Muscle of back (tissue), 13 donors: Measurements from ENCODE around the gene SOX14. TPM values are rescaled to one million over a fixed set of nuclear protein-coding genes. Genes with fewer than 3 reads are reported as not detected.

Experiments
- DNase-seq, 3 donors: peaks; one replicate each; pipeline versions ENCODE4 v3.0.0 to v3.0.0-alpha.2; 2013
- long read RNA-seq, 9 donors: transcript quantifications; one replicate each; lab custom pipeline, GENCODE V29; 2026
- polyA plus RNA-seq, 10 donors: library from polyadenylated mRNA; unstranded; fragments of 120-200 nt; gene quantifications; one replicate each; pipeline ENCODE4 v1.2.1, GENCODE V29; 2013; ENCODE audit not compliant: insufficient read length in 10 of 10

SOX14 gene
- polyA plus RNA-seq: not detected
- long read RNA-seq, donor 1: 0 reads
- long read RNA-seq, donor 2: 0 reads
- long read RNA-seq, donor 3: 0 reads
- long read RNA-seq, donor 4: 0 reads
- long read RNA-seq, donor 5: 0 reads
- long read RNA-seq, donor 6: 0 reads
- long read RNA-seq, donor 7: 0 reads
- long read RNA-seq, donor 8: 0 reads
- long read RNA-seq, donor 9: 0 reads

DNA sequence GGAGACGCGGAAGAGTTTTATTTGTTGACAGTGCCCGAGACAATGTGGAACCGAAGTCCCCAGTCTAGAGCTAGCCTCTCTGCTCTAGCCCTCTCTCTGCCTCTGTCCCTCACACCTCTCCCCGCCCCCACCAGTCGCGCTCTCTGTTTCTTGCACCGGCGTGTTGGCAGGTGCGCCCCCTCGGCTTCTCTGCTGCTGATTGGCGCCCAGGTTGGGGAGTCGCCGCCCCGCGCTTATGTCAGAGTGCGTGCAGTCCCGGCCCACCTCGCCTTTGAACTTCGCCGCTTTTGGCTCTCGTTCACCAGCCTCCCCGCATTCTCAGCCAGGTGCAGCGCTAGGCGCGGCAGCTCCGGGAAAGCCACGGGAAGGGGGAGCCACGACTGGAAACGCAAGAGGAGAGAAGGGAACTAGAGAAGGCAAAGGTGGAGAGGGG is at the start of gene SOX14:
Gene SOX14, plus strand, starts transcription at position 315 of the 433 bp plus-strand sequence. CDS start 470 bp downstream, outside the sequence.
- DNase-seq: no peak

DNA sequence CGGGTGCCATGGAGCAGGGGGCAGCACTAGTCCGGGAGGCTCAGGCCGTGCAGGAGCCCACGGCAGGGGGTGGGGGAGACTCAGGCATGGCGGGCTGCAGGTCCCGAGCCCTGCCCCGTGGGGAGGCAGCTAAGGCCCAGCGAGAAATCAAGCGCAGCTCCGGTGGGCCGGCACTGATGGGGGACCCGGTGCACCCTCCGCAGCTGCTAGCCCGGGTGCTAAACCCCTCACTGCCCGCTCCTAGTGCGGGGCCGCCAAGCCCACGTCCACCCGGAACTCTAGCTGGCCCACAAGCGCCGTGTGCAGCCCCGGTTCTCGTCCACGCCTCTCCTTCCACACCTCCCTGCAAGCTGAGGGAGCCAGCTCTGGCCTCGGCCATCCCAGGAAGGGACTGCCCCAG is 49.6 kb upstream of the SOX14 start:
- DNase-seq: no peak

DNA sequence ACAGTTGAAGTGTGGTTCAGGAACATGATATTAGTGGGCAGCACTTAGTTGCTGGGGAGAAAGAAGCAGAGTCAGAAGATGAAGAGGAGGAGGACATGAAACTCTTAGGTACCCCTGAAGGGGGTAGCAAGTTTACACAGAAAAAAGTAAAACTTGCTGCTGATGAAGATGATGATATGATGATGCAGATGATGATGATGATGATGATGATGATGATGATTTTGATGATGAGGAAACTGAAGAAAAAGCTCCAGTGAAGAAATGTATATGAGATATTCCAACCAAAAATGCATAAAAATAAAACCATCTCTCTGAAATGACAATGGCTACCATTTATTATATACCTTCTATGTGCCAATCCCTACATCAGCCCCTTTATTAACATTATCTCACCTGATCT is 39.9 kb upstream of the SOX14 start:
- no peak for DNase-seq

DNA sequence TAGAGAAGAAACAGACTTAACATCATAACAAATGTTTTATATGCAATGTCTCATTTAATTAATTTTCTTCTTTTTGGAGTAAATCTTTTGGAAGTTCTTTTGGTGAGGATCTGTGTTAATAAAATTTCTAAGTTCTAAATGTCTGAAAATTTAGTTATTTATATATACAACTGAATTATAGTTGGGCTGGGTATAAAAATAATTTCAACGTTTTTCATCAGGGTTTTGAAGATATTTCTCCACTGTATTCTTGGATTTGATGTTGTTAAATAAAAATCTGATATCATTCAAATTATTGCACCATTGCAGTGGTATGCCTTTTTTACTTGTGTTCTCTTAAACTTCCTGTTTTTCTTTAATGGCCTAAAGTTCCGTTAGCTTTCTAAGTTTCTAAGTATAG is 26.9 kb upstream of the SOX14 start:
- DNase-seq: no peak

DNA sequence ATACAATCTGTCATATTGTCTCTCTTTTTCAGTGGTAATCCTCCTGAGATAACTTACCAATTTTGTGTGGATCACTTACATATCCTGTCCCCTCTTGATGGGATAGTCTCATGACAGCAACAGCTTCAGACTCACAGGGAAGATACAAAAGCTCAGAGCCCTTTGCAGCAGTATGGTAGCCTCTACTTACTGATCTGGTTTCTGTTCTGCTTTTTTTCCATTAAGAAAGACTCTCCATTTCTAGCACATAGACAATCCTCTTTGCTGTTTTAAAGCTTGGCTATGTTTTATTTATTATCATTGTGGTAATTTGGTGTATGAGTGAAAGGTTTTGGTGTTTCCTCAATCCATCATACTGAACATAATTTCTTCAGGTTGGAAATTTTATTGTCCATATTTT is 25.4 kb upstream of the SOX14 start:
- no peak for DNase-seq

DNA sequence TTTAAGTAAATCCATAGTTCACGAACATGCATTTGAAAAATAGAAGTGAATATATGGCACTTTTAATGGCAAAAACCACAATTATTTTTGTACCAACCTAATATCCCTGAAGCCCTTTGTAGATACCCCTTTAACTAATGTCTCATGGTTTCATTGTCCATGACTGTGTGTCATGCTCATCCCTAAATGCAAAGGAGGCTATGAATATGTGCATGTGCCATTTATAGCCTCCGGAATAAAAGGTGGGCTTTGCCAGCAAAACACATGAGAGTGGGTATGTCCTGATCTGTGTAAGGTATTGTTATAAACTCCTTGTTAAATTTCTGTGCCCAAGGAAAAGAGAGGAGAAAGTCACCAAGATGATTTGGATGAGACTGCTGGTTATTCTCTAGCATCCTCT is 20.5 kb upstream of the SOX14 start:
- no peak for DNase-seq

DNA sequence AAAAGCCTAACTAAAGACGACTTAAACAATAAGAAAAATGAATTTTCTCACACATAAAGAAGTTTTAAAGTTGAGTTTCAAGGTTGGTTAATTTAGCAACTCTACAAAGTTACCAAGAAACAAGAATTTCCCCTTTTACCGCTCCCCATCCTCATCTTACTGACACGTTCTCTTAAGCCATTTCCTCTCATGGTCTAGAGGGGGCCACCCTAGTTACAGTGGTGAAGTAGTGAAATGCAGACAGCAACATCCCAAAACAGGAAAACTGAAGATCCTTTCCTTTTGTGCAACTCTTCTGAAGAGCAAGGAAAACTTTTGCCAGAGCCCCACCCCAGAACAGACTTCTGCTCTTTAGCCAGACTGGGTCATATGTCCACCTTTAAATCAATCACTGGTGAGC is 17.3 kb upstream of the SOX14 start:
- no peak for DNase-seq

DNA sequence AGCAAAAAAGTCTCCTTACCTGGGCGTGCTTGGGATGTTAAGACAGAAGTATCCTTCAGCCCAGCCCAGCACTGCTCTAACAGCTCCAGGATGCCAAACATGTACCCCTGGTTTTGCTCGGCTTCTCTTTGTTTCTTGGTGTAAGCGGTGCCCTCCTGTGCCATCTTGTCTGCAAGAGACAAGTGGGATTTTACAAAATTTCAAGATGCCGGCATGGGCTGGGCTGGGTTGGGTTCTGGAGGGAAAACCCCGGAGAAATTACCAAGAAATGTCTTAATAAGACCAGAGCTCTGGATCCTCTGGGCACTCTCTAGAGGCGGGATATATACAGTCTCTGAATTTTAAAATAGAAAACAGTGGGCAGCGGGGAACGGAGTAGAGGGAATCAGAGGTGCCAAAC is 4.6 kb upstream of the SOX14 start:
- no peak for DNase-seq

DNA sequence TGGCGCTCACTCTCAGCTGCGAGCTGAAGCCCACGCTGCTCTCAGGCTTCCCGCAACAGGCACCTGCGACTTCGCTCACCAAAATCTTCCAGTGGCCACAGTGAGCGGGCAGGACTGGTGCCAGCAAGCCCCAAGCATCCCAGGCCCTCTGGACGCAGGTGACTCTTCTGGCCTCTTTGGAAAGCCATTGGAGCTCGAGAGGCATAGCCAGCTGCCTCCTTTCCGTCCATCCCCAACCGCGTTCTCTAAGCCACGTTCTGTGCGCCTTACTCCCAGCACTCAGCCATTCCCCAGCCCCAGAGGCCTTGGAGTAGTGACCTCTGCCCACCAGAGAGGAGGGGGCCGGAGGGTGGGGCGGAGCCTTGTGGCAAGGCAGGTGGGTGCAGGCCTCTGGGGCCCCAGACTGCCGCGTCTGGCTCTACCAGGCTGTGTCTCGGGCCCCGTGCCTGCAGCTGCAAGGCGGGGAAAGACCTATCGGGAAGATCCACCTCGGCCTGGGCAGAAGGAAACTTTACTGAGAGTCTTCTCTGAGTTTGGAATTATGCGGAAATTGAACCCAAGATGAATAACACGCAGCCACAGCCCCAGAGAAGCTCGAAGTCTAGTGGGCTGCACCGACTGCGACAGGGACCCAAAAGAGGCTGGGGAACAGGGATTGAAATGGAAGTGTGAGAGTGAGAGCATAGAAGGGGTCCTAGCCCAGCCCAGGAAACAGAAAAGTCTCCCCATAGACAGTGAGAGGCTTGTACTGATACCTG is 3.6 kb upstream of the SOX14 start:
- no peak for DNase-seq

DNA sequence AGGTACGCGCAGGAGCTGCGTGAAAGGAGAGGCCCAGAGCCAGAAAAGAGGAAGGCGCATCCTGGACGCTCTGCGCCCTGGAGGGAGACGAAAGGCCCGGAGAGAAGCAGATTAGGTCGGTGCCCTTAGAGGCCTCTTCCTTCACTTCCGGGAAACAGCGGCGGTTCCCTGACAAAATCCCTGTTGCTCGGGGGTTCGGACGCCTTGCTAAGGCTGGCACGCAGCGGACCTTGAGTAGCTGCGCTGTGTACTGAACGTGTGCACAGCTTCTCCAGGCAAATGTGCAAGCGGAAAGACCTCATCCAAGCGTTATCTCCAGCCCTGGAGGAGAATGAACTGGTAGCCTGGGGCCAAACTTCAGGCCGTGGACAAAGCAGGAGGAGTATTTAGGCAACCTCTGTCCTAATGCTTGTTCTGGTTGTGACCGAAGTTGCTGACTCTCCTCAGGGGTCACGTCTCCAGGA is 3.0 kb upstream of the SOX14 start:
- no peak for DNase-seq

DNA sequence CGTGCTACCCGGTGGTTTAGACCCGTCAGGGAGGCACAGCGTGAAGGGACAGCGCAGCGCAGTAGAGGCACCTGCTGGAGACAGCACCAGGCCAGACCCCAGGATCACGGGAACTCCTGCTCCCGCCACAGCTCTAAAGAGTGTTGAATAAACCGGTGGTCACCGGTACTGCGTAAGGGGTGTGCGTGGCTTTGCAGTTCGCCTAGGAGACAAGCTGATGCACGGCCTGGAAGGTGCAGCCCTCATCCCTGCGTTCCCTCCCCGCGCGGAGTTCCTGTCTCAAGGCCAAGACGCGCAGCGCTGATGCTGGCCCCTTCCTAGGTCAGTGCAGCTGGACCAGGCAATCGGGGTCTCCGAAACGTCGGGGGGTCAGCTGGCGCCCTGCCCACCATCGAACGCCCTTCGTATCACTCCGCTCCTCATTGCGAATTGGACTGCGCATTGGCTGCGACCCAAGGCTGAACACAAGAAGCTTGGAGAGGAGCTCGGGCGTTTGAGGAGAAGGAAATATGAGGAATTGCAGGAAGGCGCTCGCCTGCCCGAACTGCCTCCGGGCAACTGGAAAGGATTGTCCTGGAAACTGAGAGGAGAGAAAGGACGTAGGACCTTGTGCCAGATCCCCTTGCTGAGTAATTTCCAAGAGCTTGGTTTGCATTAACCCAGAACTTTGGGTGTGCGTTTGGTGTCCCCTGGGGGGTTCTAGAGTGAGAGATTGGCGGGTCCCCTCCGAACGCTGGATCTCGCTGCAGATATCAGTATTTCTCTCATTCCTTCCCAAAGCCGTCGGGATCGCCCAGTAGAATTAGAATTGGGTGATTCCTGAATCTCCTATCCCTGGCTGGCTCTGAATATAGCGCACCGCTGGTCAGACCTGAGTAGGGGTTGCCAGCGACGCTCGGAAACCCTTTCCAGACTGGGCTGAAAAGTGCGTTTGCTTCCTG is 2.3 kb upstream of the SOX14 start:
- no peak for DNase-seq

DNA sequence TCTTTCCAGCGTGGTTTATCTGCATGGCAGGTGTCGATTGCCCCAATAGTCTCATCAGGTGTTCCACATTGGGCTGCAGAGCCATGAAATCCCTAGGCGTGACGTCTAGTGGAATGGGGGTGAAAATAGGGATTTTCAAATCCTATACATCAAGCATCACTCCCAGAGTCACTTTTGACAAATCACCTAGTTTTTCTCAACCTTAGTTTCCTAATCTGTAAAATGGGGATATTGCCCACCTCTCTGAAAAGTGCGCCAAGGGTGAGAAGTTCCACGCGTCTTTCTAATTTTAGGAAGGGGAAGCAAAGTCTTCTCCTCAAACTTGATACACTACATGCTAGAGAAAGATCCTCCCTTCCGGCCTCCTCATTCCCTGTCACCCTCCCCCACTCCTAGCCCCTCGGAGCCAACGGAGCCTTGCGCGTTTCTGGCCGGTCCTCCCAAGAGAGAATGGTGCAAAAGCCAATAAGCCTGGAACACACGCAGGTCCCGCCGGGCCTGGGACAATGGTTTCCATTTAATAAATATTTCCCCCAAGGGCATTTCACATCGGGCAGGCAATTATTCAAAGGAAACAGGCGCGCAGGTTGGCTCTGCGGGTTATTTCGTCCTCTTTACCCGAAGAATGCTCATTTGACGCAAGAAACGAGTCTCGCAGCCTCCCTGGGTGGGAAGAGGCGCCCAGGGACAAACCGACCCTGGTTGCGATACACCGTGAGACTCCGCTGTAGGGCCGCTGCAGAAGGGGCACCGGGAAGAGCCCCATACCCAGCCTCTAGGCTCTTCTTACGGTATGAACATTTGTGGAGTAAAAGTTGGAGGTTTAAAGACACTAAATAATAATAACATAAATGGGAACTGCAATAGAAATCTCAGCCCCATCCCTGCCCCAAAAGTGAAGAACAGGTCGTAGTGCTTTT is 1.2 kb upstream of the SOX14 start:
- DNase-seq: no peak

DNA sequence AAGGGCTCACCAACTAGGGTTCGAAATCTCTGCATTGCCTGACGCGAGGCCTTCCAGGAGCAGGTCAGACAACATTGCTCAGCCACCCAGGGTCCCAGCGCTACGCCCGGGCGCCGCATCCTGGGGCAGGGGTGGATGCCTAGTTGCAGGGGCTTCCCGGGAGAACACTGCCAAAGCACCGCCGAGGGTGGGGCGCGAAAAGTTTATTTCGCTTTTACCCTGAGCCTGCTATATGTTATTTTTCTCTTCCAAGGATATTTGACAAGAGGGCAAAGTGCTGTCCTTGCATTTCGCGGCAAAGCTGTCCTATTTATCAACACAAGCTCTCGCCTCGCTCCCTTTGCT is 549 bp upstream of the SOX14 start:
- DNase-seq: no peak

DNA sequence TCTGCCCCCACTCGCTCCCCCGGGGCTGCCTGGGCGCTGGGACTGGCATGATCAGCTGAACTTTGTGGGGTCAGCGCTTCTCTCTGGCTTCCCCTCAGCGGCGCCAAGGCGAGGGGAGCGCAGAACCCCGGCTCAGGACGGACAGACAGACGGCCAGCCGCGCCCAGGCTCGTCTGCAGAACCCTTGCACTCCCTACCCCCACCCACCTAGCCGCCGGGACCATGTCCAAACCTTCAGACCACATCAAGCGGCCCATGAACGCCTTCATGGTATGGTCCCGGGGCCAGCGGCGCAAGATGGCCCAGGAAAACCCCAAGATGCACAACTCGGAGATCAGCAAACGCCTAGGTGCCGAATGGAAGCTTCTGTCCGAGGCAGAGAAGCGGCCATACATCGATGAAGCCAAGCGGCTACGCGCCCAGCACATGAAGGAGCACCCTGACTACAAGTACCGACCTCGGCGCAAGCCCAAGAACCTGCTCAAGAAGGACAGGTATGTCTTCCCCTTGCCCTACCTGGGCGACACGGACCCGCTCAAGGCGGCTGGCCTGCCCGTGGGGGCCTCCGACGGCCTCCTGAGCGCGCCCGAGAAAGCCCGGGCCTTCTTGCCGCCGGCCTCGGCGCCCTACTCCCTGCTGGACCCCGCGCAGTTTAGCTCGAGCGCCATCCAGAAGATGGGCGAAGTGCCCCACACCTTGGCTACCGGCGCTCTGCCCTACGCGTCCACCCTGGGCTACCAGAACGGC is 621 bp downstream of the SOX14 start:
- no peak for DNase-seq

DNA sequence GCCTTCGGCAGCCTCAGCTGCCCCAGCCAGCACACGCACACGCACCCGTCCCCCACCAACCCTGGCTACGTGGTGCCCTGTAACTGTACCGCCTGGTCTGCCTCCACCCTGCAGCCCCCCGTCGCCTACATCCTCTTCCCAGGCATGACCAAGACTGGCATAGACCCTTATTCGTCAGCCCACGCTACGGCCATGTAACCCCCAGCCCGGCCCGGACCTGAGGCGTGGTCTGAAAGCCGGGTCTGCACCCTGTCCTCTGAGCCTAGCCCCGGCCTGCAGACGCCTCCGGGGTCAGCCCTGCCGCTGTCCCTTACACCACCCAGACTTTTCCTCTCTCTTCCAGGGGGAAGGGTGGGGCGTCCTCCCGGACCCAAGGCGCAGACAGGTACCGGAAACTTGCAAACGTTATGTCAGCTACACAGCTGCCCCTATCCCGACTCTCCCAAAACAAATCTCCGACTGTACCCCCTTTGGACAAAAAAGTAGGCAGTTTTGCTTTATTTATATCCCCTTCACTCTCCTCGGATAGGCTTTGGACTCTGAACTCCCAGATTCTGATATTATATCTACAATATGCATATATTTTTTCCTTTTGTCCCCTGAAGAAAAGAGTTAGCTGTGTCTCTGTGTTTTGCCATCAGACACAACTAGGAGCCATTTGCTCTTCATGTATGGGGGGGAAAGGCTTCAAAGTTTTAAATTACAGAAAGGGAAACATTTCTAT is 1.4 kb downstream of the SOX14 start:
- no peak for DNase-seq

DNA sequence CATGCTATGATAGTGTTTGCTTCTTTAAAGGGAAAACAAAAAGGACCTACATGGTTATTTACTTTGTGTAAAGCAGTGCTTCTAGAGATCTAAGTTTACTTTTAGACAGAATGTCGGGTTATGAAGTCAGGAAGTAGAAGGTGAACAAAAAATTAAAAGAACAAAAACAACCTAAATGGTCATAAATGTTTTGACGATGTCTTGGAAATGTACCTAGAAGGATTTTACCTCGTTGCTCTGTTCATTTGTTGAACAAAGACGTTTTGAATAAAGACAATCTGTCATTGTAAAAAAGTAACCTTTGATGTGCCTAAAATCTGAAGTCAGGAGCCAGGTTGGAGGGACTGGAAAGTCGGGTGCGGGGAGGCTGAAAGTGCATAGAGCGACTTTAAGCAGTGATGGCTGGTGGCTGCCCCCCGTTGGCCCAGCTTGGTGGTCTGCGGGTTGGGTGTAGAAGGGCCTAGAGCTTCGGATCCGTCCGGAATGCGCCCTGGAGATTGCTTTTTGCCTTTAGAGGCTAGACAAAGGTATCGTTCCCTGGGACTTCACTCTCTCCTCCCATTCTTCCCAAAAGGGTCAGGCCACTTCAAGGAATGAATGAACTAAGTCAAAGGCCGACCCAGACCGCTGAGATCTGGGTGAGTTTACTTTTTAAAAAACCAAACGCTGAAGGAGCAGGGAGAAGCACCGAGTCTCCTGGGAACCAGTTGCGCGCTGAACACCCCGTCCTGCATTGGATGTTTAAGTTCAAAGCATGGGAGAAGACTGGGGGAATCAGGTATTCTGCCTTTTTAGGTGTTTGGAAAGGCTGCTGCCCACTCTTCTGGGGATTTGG is 2.1 kb downstream of the SOX14 start:
- no peak for DNase-seq

DNA sequence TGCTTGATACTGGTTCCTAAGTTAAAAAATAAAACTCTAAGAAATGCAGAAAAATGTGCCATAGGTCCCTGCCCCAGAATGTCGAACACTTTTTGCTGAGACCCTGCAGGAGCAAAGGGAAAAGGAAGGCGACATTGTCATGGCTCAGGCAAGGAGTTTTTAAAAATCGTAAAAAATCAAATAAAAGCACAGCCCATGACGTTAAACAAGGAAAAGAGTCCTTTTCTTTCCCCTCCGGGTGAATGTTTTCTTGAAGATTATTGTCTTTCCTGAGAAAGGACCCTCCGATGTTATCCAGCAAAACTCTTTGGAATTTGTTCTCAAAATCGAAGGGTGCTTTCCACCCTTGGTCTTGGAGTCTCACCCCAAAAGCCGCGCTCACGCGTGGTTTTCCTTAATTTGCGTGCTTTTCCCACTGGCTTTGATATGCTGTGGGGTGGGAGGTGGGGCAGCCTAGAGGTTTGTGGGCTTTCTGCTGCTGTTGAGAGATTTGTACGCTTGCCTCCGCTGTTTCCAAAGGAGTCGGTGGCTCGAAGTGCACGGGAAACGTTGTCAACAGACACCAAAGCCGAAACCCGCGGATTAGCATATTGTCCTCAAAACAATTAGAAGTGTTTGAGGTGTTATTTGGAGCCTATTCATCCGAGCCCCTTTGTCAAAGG is 2.9 kb downstream of the SOX14 start:
- DNase-seq: no peak
